GM12864 (cell line): Measurements from ENCODE around the gene UBA5.

ENCODE experiments used
- DNase-seq: peaks from one replicate; pipeline ENCODE4 v3.0.0-alpha.2; 2011; ENCODE audit warnings: low read depth
- H3K4me3 ChIP-seq: 2 replicates; pipeline ENCODE4 v1.5.1; 2011; ENCODE audit warnings: mild to moderate bottlenecking, low read depth, low read length, control low read depth
- TF ChIP-seq, protein P1 (sequence below): IDR thresholded peaks from 2 replicates; pipeline ENCODE4 v1.5.1; 2011; ENCODE audit warnings: low read depth, mild to moderate bottlenecking, moderate library complexity, low read length, control low read depth, inconsistent platforms; ENCODE audit errors: missing control alignments

UBA5 gene

DNA sequence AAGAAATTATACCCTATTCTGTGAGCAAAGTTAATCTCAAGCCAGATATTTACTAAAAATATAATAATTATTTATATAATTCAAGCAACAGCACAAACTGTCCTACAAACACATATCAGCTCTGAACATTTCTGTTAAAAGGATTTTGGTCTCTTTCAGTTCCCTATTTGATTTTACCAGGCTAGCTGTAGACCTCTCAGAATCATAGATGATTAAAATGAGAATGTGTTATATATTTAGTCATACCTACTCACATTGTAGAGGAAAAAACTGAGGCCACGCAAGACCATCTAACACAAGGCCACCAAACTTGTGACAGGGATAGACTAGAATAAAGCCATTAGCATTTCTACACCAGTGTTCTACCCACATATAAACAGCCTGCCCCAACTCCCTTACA is 34.5 kb upstream of the UBA5 start:
- TF ChIP-seq, protein P1, sequence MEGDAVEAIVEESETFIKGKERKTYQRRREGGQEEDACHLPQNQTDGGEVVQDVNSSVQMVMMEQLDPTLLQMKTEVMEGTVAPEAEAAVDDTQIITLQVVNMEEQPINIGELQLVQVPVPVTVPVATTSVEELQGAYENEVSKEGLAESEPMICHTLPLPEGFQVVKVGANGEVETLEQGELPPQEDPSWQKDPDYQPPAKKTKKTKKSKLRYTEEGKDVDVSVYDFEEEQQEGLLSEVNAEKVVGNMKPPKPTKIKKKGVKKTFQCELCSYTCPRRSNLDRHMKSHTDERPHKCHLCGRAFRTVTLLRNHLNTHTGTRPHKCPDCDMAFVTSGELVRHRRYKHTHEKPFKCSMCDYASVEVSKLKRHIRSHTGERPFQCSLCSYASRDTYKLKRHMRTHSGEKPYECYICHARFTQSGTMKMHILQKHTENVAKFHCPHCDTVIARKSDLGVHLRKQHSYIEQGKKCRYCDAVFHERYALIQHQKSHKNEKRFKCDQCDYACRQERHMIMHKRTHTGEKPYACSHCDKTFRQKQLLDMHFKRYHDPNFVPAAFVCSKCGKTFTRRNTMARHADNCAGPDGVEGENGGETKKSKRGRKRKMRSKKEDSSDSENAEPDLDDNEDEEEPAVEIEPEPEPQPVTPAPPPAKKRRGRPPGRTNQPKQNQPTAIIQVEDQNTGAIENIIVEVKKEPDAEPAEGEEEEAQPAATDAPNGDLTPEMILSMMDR = no peak
- DNase-seq = peak; percentile 2
- H3K4me3 ChIP-seq = no peak overlapping the region

DNA sequence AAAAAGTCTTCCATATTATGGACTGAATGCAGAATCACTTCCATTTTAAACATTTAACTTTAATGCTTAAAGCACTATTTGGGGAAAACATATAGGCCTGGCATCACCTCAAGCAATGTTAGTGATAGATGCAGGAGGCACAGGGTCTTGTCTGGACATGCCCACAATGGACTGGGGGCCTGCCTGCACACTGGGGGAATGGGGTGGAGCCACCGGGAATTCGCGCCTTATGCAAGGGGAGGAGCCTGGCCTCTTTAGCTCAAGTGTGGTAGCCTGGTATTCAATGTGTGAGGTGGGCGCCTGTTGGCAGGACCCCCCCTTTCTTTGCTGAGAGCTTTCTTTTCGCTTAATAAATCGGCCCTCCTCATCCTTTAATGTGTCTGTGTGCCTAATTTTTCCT is 33.2 kb upstream of the UBA5 start:
- DNase-seq = no peak
- no peak overlapping the region for H3K4me3 ChIP-seq
- TF ChIP-seq, protein P1 = no peak

DNA sequence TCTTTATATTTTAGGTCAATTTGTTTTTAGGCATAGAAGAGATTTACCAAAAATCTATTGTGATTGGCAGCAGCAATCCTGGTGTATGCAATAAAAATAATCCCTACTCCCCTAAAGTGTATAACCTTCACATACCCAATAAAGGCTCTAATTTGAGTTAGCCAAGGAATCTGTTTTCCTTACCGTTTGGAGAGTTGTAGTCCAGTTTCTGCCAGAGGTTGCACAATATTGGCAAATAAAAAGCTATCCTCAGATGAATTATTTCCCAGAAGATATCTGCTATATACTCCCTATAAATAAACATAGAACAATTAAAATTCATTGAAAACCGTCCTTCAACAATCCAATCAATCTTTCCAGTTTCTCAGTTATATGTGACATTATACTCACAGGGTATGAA is 32.0 kb upstream of the UBA5 start:
- TF ChIP-seq, protein P1 = no peak
- no peak for DNase-seq
- H3K4me3 ChIP-seq = no peak overlapping the region

DNA sequence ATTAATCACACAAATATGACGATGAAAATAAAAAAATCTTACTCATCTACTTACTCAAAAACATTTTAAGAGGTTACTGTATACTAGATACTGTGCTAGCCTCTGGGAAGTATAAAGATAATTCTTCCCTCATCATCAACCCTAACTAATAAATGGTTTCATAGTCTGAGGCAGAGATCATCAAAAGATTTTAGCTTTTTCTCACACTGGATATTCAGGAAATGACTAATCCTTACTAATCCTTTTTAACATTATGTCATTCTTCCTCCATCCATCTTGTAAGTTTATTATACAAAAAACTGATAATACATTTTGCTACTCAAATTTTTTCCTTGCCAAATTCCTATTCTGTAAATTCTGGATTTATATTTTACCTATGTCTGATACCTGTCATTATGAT is 30.2 kb upstream of the UBA5 start:
- H3K4me3 ChIP-seq = no peak overlapping the region
- TF ChIP-seq, protein P1 = no peak
- no peak for DNase-seq

DNA sequence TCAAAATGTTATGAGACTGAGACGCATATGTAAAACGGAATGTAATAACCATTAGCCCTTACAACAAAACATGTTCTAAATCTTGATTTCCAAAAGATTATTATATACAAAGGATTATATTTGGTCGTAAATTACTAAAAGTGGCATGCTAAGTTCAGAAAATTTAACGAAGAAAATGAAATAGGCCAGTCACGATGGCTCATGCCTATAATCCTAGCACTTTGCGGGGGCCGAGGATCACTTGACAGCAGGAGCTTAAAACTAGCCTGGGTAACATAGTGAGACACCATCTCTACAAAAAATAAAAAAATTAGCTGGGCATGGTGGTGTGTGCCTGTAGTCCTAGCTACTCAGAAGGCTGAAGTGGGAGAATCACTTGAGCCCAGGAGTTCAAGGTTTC is 29.5 kb upstream of the UBA5 start:
- no peak overlapping the region for H3K4me3 ChIP-seq
- TF ChIP-seq, protein P1 = no peak
- DNase-seq = no peak

DNA sequence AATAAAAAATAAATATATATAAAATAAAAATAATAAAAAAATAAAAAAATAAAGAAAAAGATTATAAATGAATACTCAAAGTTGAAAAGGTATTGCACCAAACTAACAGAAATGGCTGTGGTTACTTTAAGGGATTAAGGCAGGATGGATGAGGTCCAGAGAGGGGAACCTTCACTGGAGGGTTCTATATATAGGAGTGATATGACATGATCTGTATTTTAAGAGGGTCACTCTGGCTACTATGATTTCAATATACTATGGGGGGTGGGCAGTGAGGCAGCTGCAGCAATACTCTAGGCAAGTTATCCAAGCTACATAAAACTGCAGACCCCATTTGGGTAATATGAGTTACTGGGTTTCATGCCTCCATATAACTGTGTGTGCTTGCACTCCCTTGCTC is 25.1 kb upstream of the UBA5 start:
- no peak overlapping the region for H3K4me3 ChIP-seq
- TF ChIP-seq, protein P1 = no peak
- no peak for DNase-seq

DNA sequence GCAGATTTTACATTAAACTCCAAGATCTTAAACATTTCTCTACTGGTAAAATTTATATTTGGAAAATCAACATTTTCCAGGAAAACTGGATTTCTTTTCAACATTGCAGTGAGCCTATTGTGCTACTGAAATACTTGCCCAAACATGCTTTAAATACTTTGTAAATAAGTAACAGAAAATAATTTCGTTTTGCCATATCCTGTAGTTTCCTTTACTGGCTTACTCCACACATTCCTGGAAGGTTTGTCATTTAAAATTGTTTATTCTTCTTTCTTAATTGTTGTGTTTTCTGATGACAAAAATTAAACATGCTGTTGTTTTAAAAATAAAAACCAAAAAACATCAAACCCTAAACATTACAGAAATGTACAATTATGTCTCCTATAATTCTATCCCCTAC is 22.5 kb upstream of the UBA5 start:
- no peak for DNase-seq
- TF ChIP-seq, protein P1 = no peak
- H3K4me3 ChIP-seq = no peak overlapping the region
